SK-N-SH (cell line): Measurements from ENCODE around the gene LENG1.
A peak's percentile ranks its signal among the peaks of the same experiment; 100 is the strongest.

Experiments used
- CTCF ChIP-seq: fragments of 200-600 bp; sonication (generic); IDR thresholded peaks from 2 replicates; pipeline ENCODE4 v1.6.1; 2017; ENCODE audit warnings: antibody characterized with exemption, mild to moderate bottlenecking, moderate library complexity
- EP300 ChIP-seq, 2 experiments: IDR thresholded peaks; 2 replicates each; pipeline versions ENCODE4 v1.4.0 to v1.6.1; 2012; ENCODE audit warnings: borderline replicate concordance in 1 of 2, low read depth in 1 of 2, low read length in 1 of 2
- EZH2phosphoT487 ChIP-seq: fragments of 200-600 bp; sonication (generic); IDR thresholded peaks from 2 replicates; pipeline ENCODE4 v1.6.1; 2017; ENCODE audit warnings: low read depth, mixed run types, mild to moderate bottlenecking, antibody characterized with exemption, moderate library complexity, borderline replicate concordance
- GATA2 ChIP-seq: sonication (generic); formaldehyde crosslinking; IDR thresholded peaks from 2 replicates; pipeline ENCODE4 v1.5.0; 2020; ENCODE audit warnings: mild to moderate bottlenecking, missing genetic modification reagents
- JUND ChIP-seq: IDR thresholded peaks from 2 replicates; pipeline ENCODE4 v1.4.0; 2012
- NFIC ChIP-seq: IDR thresholded peaks from 2 replicates; pipeline ENCODE4 v1.4.0; 2012; ENCODE audit warnings: borderline replicate concordance
- POLR2AphosphoS5 ChIP-seq: IDR thresholded peaks from 2 replicates; pipeline ENCODE4 v1.6.1; 2012; ENCODE audit warnings: low read depth, low read length
- REST ChIP-seq: IDR thresholded peaks from 2 replicates; pipeline ENCODE4 v1.6.1; 2012; ENCODE audit warnings: mild to moderate bottlenecking, low read depth, low read length, moderate library complexity
- RFX5 ChIP-seq: IDR thresholded peaks from 2 replicates; pipeline ENCODE4 v1.6.1; 2012; ENCODE audit warnings: mild to moderate bottlenecking, improper control_type of control experiment, low read length
- SIN3A ChIP-seq: IDR thresholded peaks from 2 replicates; pipeline ENCODE4 v1.6.1; 2012; ENCODE audit warnings: low read depth, mild to moderate bottlenecking, low read length, moderate library complexity, borderline replicate concordance
- SMC3 ChIP-seq: IDR thresholded peaks from 2 replicates; pipeline ENCODE4 v1.6.1; 2012; ENCODE audit warnings: low read depth, low read length, improper control_type of control experiment
- TEAD4 ChIP-seq: IDR thresholded peaks from 2 replicates; pipeline ENCODE4 v1.4.0; 2012; ENCODE audit warnings: mild to moderate bottlenecking, borderline replicate concordance; ENCODE audit not compliant: insufficient read depth
- USF2 ChIP-seq: fragments of 150-350 bp; IDR thresholded peaks from 2 replicates; pipeline ENCODE4 v1.6.1; 2017; ENCODE audit warnings: antibody characterized with exemption, low read length, low read depth, borderline replicate concordance
- TF ChIP-seq, protein P1 (sequence below): IDR thresholded peaks from 2 replicates; pipeline ENCODE4; 2012

DNA sequence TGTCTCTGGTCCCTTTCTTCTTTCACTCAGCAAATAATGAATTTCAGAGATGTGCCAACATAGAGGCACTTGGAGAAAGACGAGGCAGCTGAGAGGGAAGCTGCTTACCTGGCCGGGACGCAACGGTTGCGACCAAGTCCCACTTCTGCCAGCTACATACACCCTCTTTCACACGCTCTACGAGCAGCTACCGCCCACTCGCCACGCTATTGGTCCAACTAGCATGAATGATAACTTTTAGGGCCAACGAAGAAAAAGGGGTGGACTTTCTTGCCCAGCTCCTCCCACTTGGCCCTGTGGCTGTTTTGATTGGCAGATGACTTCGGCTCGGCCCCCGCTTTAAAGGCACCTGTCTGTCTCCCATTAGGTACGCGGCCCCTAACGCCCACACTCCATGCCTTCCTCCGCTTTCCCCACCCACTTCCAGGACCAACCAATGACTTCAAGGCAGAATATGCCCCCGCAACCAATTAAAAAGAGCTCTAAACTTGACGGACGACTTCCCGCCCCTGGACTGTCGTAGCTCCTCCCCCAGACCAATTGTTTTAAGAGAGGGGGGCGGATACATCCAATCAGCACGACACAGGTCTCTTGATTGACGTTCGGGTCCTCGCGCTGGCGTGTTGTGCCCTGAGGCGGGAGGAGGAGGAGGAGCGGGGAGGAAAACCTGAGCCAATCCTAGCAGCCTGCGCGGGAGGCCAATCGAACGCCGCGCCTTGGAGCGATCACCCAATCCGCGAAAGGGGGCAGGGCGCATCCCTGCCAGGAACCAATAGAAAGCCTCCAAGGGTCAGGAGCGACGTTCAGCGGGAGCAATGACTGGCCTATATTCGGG is 22.4 kb downstream of the LENG1 start:
- TF ChIP-seq POLR2AphosphoS5 (peak; percentile 39; the same call in 1 of the 2 replicates), CTCF (no peak), SMC3 (no peak), REST (no peak), NFIC (no peak), JUND (no peak), GATA2 (CRISPR knock-in tag) (no peak), EZH2phosphoT487 (no peak), USF2 (no peak), EP300 (IDR thresholded peaks at IDR 0.05; ENCODE audit: borderline replicate concordance in 1 of 2, low read depth in 1 of 2, low read length in 1 of 2) (peak in 1 of 2 experiments; percentile 18; a peak in 1 of 4 replicates), RFX5 (peak; percentile 89), TEAD4 (no peak), SIN3A (peak; percentile 43; the same call in 1 of the 2 replicates)
- TF ChIP-seq, protein P1, sequence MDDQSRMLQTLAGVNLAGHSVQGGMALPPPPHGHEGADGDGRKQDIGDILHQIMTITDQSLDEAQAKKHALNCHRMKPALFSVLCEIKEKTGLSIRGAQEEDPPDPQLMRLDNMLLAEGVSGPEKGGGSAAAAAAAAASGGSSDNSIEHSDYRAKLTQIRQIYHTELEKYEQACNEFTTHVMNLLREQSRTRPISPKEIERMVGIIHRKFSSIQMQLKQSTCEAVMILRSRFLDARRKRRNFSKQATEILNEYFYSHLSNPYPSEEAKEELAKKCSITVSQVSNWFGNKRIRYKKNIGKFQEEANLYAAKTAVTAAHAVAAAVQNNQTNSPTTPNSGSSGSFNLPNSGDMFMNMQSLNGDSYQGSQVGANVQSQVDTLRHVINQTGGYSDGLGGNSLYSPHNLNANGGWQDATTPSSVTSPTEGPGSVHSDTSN = peak; percentile 98
